Measurements from ENCODE around the gene SIT1.

SIT1 gene

DNA sequence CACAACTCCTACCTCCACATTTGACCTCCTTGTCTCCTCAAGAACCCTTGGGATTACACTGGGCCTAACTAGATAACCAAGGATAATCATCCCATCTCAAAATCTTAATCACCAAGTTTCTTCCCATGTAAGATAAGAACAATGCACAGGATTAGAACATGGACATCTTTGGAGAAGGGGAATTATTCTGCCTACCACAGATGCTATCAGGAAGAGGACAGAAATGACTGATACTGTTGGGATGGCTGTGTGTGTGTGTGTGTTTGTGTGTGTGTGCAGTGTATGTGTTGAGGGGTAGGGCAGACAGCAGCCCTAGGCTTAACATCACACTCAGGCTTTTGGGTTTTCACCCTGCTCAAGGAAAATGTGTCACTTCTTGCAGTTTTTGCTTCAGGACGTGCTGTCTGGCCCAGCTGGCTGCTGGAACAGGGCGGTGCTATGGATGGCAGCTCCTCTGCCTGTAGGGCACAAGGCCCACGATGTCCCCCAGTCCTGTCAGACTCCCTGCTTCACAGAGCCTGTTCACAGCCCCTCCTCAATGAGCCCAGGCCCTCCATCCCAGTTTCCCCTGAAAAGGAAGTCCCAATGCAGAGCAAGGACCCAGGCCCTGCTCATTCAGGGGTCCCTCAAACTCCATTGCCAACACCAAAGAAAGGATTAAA, 30.7 kb upstream of the SIT1 start:
- in situ Hi-C loops (cut with HindIII; ENCODE audit: low pct_ligation_motif_present, low sequenced_read_pairs): no loop called here
- TF ChIP-seq, protein P1, sequence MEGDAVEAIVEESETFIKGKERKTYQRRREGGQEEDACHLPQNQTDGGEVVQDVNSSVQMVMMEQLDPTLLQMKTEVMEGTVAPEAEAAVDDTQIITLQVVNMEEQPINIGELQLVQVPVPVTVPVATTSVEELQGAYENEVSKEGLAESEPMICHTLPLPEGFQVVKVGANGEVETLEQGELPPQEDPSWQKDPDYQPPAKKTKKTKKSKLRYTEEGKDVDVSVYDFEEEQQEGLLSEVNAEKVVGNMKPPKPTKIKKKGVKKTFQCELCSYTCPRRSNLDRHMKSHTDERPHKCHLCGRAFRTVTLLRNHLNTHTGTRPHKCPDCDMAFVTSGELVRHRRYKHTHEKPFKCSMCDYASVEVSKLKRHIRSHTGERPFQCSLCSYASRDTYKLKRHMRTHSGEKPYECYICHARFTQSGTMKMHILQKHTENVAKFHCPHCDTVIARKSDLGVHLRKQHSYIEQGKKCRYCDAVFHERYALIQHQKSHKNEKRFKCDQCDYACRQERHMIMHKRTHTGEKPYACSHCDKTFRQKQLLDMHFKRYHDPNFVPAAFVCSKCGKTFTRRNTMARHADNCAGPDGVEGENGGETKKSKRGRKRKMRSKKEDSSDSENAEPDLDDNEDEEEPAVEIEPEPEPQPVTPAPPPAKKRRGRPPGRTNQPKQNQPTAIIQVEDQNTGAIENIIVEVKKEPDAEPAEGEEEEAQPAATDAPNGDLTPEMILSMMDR (IDR thresholded peaks at IDR 0.05; ENCODE audit: low read depth, low read length, missing control alignments): no peak
- Histone ChIP-seq H3K27me3 (replicated peaks) (no peaks in the 10 kb centered on the region), H3K27ac (no peak overlapping the region), H3K4me3 (ENCODE audit: low read depth, low read length) (no peak overlapping the region), H3K36me3 (replicated peaks) (peaks cover 51% of the 10 kb centered on the region)
- DNase-seq: no peak

DNA sequence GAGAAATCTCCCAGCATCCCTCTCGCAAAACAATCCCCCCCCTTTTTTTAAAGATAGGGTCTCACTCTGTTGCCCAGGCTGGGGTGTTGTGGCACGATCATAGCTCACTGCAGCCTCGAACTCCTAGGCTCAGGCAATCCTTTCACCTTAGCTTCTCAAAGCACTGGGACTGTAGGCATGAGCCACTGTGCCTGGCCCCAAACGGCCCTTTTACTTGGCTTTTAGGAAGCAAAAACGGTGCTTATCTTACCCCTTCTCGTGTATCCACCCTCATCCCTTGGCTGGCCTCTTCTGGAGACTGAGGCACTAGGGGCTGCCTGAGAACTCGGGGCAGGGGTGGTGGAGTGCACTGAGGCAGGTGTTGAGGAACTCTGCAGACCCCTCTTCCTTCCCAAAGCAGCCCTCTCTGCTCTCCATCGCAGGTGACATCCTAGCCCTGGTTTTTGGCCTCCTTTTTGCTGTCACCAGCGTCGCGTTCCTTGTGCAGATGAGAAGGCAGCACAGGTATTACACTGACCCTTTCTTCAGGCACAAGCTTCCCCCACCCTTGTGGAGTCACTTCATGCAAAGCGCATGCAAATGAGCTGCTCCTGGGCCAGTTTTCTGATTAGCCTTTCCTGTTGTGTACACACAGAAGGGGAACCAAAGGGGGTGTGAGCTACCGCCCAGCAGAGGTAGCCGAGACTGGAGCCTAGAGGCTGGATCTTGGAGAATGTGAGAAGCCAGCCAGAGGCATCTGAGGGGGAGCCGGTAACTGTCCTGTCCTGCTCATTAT, 29.8 kb upstream of the SIT1 start:
- in situ Hi-C loops (cut with HindIII; ENCODE audit: low pct_ligation_motif_present, low sequenced_read_pairs): no loop called here
- Histone ChIP-seq H3K36me3 (replicated peaks) (peaks cover 43% of the 10 kb centered on the region), H3K27me3 (replicated peaks) (no peaks in the 10 kb centered on the region), H3K4me3 (ENCODE audit: low read depth, low read length) (no peak overlapping the region), H3K27ac (no peak overlapping the region)
- TF ChIP-seq, protein P1 (IDR thresholded peaks at IDR 0.05; ENCODE audit: low read depth, low read length, missing control alignments): no peak
- DNase-seq: no peak

DNA sequence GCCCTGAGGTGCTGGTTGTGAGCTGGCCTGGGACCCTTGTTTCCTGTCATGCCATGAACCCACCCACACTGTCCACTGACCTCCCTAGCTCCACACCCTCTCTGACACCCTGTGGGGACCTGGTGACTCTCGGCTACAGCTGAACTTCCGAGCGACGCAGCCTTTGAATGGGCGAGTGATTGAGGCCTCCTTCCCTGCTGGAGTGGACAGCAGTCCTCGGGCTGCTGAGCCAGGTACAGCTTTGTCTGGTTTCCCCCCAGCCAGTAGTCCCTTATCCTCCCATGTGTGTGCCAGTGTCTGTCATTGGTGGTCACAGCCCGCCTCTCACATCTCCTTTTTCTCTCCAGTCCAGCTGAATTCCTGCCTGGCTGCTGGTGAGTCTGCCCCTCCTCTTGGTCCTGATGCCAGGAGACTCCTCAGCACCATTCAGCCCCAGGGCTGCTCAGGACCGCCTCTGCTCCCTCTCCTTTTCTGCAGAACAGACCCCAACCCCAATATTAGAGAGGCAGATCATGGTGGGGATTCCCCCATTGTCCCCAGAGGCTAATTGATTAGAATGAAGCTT, 29.1 kb upstream of the SIT1 start:
- no peak for DNase-seq
- Histone ChIP-seq H3K27ac (no peak overlapping the region), H3K4me3 (ENCODE audit: low read depth, low read length) (no peak overlapping the region), H3K27me3 (replicated peaks) (no peaks in the 10 kb centered on the region), H3K36me3 (replicated peaks) (peaks cover 36% of the 10 kb centered on the region)
- in situ Hi-C loops (cut with HindIII; ENCODE audit: low pct_ligation_motif_present, low sequenced_read_pairs): no loop called here
- TF ChIP-seq, protein P1 (IDR thresholded peaks at IDR 0.05; ENCODE audit: low read depth, low read length, missing control alignments): no peak

DNA sequence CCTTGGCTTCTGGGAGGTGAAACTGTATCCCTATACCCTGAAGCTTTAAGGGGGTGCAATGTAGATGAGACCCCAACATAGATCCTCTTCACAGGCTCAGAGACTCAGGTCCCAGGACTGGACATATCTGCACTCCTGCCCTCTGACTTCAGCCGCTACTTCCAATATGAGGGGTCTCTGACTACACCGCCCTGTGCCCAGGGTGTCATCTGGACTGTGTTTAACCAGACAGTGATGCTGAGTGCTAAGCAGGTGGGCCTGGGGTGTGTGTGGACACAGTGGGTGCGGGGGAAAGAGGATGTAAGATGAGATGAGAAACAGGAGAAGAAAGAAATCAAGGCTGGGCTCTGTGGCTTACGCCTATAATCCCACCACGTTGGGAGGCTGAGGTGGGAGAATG, 28.4 kb upstream of the SIT1 start:
- TF ChIP-seq, protein P1 (IDR thresholded peaks at IDR 0.05; ENCODE audit: low read depth, low read length, missing control alignments): no peak
- Histone ChIP-seq H3K27ac (no peak overlapping the region), H3K4me3 (ENCODE audit: low read depth, low read length) (no peak overlapping the region), H3K36me3 (replicated peaks) (peaks cover 28% of the 10 kb centered on the region), H3K27me3 (replicated peaks) (no peaks in the 10 kb centered on the region)
- DNase-seq: no peak
- in situ Hi-C loops (cut with HindIII; ENCODE audit: low pct_ligation_motif_present, low sequenced_read_pairs): no loop called here

DNA sequence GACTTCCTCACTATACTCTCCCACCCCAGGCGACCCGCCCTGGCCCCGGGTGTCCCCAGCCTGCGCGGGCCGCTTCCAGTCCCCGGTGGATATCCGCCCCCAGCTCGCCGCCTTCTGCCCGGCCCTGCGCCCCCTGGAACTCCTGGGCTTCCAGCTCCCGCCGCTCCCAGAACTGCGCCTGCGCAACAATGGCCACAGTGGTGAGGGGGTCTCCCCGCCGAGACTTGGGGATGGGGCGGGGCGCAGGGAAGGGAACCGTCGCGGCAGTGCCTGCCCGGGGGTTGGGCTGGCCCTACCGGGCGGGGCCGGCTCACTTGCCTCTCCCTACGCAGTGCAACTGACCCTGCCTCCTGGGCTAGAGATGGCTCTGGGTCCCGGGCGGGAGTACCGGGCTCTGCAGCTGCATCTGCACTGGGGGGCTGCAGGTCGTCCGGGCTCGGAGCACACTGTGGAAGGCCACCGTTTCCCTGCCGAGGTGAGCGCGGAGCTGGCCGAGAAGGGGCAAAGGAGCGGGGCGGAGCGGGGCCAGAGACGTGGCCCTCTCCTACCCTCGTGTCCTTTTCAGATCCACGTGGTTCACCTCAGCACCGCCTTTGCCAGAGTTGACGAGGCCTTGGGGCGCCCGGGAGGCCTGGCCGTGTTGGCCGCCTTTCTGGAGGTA, 25.1 kb upstream of the SIT1 start:
- TF ChIP-seq, protein P1 (IDR thresholded peaks at IDR 0.05; ENCODE audit: low read depth, low read length, missing control alignments): peak; percentile 16
- H3K27me3 ChIP-seq (replicated peaks): no peaks in the 10 kb centered on the region
- in situ Hi-C loops (cut with HindIII; ENCODE audit: low pct_ligation_motif_present, low sequenced_read_pairs): no loop called here
- H3K36me3 ChIP-seq (replicated peaks): no peaks in the 10 kb centered on the region
- H3K4me3 ChIP-seq (ENCODE audit: low read depth, low read length): peak overlapping the region; percentile 56
- no peak for DNase-seq
- no peak overlapping the region for H3K27ac ChIP-seq
